ENCODE data around the gene CACNA1G. TPM values are rescaled to one million over a fixed set of nuclear protein-coding genes. Genes with fewer than 3 reads are reported as not detected.
A peak's percentile ranks its signal among the peaks of the same experiment; 100 is the strongest.

The CACNA1G gene
- total RNA-seq, 1 donor from 2014 or later = 1.6 TPM

DNA sequence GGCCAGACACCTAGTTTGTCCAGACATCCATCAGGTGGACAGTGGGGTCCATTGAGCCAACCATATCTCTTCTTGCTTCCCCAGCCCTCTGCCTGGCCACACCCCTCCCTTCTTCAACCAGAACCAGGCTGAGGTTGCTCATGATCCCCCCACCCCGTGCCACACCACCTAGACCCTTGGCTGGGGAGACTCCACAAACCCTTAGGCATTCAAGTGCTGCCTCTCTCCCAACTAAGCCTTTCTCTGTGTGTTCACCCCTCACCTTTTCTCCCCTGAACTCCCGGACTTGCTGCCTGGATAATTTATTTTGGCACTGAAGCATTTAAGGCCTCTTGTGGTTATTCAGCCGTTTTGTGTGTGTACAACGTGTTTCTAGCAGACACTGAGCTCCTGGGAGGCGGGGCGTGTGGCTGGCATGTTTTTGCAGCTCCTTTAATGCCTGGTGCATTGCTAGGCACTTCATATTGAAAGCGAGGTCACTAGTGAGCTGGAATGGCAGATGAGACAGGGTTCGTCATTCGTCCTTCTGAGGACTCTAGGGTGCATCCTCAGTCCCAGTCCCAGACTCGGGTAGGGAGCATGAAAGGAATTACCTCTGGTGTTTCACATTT, 28.7 kb downstream of the CACNA1G start:
- TF ChIP-seq EZH2 (IDR thresholded peaks at IDR 0.05) = no peak
- no peak for TF ChIP-seq EZH2phosphoT487 (IDR thresholded peaks at IDR 0.05)
- TF ChIP-seq, protein P1, sequence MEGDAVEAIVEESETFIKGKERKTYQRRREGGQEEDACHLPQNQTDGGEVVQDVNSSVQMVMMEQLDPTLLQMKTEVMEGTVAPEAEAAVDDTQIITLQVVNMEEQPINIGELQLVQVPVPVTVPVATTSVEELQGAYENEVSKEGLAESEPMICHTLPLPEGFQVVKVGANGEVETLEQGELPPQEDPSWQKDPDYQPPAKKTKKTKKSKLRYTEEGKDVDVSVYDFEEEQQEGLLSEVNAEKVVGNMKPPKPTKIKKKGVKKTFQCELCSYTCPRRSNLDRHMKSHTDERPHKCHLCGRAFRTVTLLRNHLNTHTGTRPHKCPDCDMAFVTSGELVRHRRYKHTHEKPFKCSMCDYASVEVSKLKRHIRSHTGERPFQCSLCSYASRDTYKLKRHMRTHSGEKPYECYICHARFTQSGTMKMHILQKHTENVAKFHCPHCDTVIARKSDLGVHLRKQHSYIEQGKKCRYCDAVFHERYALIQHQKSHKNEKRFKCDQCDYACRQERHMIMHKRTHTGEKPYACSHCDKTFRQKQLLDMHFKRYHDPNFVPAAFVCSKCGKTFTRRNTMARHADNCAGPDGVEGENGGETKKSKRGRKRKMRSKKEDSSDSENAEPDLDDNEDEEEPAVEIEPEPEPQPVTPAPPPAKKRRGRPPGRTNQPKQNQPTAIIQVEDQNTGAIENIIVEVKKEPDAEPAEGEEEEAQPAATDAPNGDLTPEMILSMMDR (IDR thresholded peaks at IDR 0.05) = no peak
- Histone ChIP-seq H2AFZ (replicated peaks) (no peak overlapping the region), H3K36me3 (no peaks in the 10 kb centered on the region), H3K4me1 (peaks cover 33% of the 10 kb centered on the region), H3K9me3 (ENCODE audit: low read depth) (no peaks in the 10 kb centered on the region), H3K27me3 (no peaks in the 10 kb centered on the region), H3K9ac (no peak overlapping the region), H3F3A (ENCODE audit: low read depth) (peaks cover 7% of the 10 kb centered on the region), H3K4me2 (no peak overlapping the region), H3K4me3 (no peak overlapping the region), H3K27ac (no peak overlapping the region), H4K20me1 (ENCODE audit: low read depth) (no peaks in the 10 kb centered on the region), H3K79me2 (ENCODE audit: low read depth) (no peaks in the 10 kb centered on the region)
- Mint-ChIP-seq H3K4me1 (peaks cover 68% of the 10 kb centered on the region), H3K27ac (peak overlapping the region; percentile 51), H3K36me3 (no peaks in the 10 kb centered on the region), H3K4me3 (peak overlapping the region; percentile 3), H3K27me3 (ENCODE audit: insufficient read depth, low read depth) (peaks cover 5% of the 10 kb centered on the region), H3K9me3 (no peaks in the 10 kb centered on the region)
- DNase-seq (ENCODE audit: low spot score) = no peak

GRCh38 chr17:50590946-50591737, 30.6 kb downstream of the CACNA1G start:
- TF ChIP-seq EZH2 (IDR thresholded peaks at IDR 0.05) = no peak
- no peak for TF ChIP-seq EZH2phosphoT487 (IDR thresholded peaks at IDR 0.05)
- TF ChIP-seq, protein P1 (IDR thresholded peaks at IDR 0.05) = no peak
- no peaks in the 10 kb centered on the region for H3K9me3 ChIP-seq (ENCODE audit: low read depth)
- no peak overlapping the region for H3K9ac ChIP-seq
- H4K20me1 ChIP-seq (ENCODE audit: low read depth) = no peaks in the 10 kb centered on the region
- no peak overlapping the region for H3K4me2 ChIP-seq
- Mint-ChIP-seq H3K27ac (peak overlapping the region; percentile 76), H3K4me1 (peaks cover 68% of the 10 kb centered on the region), H3K27me3 (ENCODE audit: insufficient read depth, low read depth) (peaks cover 8% of the 10 kb centered on the region), H3K9me3 (no peaks in the 10 kb centered on the region), H3K4me3 (peak overlapping the region; percentile 11), H3K36me3 (no peaks in the 10 kb centered on the region)
- H3K27me3 ChIP-seq = no peaks in the 10 kb centered on the region
- no peak overlapping the region for H2AFZ ChIP-seq (replicated peaks)
- H3K4me3 ChIP-seq = no peak overlapping the region
- H3F3A ChIP-seq (ENCODE audit: low read depth) = peaks cover 5% of the 10 kb centered on the region
- H3K36me3 ChIP-seq = no peaks in the 10 kb centered on the region
- H3K79me2 ChIP-seq (ENCODE audit: low read depth) = no peaks in the 10 kb centered on the region
- no peak overlapping the region for H3K27ac ChIP-seq
- no peak for DNase-seq (ENCODE audit: low spot score)
- peaks cover 22% of the 10 kb centered on the region for H3K4me1 ChIP-seq

DNA sequence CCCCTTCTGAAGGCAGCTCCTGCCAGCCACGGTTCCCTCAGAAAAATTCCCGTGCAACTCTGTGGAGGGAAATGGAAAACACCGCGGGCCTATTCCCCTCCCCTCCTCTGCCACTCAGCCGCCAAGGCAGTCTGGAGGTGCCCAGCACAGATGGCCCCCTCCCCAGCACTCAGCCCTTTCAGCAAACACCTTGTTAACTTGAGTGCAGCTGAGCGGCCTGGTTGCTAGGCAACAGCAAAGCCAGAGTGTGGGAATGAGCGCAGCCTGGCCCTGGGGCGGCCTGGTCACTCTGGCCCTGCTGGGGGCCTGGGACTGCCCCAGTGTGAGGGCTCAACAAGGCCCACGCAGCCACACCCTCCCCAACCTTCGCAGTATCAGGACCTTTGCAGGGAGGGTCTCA, 32.8 kb downstream of the CACNA1G start:
- H2AFZ ChIP-seq (replicated peaks) = no peak overlapping the region
- H3K4me1 ChIP-seq = peaks cover 17% of the 10 kb centered on the region
- H3K9me3 ChIP-seq (ENCODE audit: low read depth) = no peaks in the 10 kb centered on the region
- Mint-ChIP-seq H3K9me3 (no peaks in the 10 kb centered on the region), H3K27me3 (ENCODE audit: insufficient read depth, low read depth) (peaks cover 11% of the 10 kb centered on the region), H3K27ac (peak overlapping the region; percentile 95), H3K36me3 (no peaks in the 10 kb centered on the region), H3K4me3 (peak overlapping the region; percentile 71), H3K4me1 (peaks cover 55% of the 10 kb centered on the region)
- H4K20me1 ChIP-seq (ENCODE audit: low read depth) = no peaks in the 10 kb centered on the region
- DNase-seq (ENCODE audit: low spot score) = peak; percentile 94
- no peaks in the 10 kb centered on the region for H3K79me2 ChIP-seq (ENCODE audit: low read depth)
- peak overlapping the region; percentile 68 for H3K4me2 ChIP-seq
- no peak overlapping the region for H3K9ac ChIP-seq
- H3K36me3 ChIP-seq = no peaks in the 10 kb centered on the region
- H3K4me3 ChIP-seq = no peak overlapping the region
- no peaks in the 10 kb centered on the region for H3F3A ChIP-seq (ENCODE audit: low read depth)
- no peaks in the 10 kb centered on the region for H3K27me3 ChIP-seq
- no peak for TF ChIP-seq EZH2 (IDR thresholded peaks at IDR 0.05)
- TF ChIP-seq, protein P1 (IDR thresholded peaks at IDR 0.05) = no peak
- TF ChIP-seq EZH2phosphoT487 (IDR thresholded peaks at IDR 0.05) = no peak
- no peak overlapping the region for H3K27ac ChIP-seq
